Transverse colon (tissue), 4 donors: Measurements from ENCODE around the gene MTARC2.

Experiments used
- CTCF ChIP-seq, 5 experiments: fragments of 200-600 bp in 3 of 5; fragments of 450-650 bp in 2 of 5; sonication (generic) in 3 of 5; IDR thresholded peaks; 1 replicate in 2 of 5; 2 replicates in 3 of 5; pipeline ENCODE4 v1.5.1; 2016 to 2017; ENCODE audit warnings: antibody characterized with exemption in 5 of 5, inconsistent platforms in 3 of 5, mild to moderate bottlenecking in 2 of 5, moderate library complexity in 1 of 5
- EP300 ChIP-seq: sonication (generic); formaldehyde crosslinking; IDR thresholded peaks from one replicate; pipeline ENCODE4 v1.6.1; 2017; ENCODE audit warnings: antibody characterized with exemption, low read depth
- POLR2A ChIP-seq: fragments of 450-650 bp; IDR thresholded peaks from one replicate; pipeline ENCODE4 v1.6.1; 2016; ENCODE audit warnings: antibody characterized with exemption, mild to moderate bottlenecking, moderate library complexity
- POLR2AphosphoS5 ChIP-seq, 3 donors: sonication (generic); formaldehyde crosslinking; IDR thresholded peaks; one replicate each; pipeline ENCODE4 v1.6.1; 2016; ENCODE audit warnings: antibody characterized with exemption in 3 of 3

- TF ChIP-seq CTCF (IDR thresholded peaks at IDR 0.05) (no peak), POLR2A (no peak), POLR2AphosphoS5 (IDR thresholded peaks at IDR 0.05) (no peak), EP300 (no peak)
Measured at GRCh38 chr1:220770245-220770913, 22.3 kb downstream of the MTARC2 start.
